ENCODE data around the gene NID1.

DNA sequence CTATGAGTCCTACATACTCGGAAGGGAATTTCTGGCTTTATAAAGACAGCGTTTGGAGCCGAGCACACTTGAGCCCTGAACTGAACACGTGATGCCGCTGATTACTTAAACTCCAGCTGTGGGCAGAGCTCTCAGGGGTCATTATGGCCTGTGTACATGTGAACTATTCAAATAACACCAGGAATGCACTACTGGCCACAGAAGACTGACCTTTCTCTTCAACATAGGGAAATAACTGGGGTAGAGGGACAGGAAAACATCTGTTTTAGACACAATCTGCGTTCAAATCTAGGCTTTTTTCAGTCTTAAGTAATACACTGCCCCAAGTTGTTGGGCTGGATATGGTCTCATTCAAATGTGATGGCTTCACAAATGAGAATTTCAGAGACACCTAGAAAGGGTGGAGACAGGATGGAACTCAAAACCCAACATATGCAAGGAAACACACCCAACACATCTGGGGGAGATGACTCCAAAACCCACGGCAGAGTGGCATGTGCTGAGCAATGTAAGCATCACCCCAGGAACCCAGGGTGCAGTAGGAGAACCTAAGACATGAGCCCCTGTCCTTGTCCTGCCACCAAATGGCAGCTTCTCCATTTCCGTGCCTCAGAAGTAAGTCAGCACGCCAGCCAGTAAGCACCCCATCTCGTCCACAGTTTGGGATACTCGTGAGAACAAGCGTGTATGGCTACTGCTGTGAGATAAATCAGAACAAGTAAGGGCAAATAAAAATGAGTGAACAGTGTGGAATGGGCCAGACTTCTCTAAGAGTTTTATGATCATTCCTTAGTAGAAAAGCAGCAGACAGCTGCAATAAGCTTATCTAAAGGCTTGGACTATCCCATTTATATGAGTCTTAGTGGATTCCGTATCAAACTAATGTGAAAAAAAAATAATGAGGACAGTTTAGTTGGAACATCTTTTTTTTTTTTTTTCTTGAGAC is 24.9 kb downstream of the NID1 start:
- TF ChIP-seq, protein P1, sequence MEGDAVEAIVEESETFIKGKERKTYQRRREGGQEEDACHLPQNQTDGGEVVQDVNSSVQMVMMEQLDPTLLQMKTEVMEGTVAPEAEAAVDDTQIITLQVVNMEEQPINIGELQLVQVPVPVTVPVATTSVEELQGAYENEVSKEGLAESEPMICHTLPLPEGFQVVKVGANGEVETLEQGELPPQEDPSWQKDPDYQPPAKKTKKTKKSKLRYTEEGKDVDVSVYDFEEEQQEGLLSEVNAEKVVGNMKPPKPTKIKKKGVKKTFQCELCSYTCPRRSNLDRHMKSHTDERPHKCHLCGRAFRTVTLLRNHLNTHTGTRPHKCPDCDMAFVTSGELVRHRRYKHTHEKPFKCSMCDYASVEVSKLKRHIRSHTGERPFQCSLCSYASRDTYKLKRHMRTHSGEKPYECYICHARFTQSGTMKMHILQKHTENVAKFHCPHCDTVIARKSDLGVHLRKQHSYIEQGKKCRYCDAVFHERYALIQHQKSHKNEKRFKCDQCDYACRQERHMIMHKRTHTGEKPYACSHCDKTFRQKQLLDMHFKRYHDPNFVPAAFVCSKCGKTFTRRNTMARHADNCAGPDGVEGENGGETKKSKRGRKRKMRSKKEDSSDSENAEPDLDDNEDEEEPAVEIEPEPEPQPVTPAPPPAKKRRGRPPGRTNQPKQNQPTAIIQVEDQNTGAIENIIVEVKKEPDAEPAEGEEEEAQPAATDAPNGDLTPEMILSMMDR (IDR thresholded peaks at IDR 0.05; ENCODE audit: low read depth, low read length), result no peak
- no peak for TF ChIP-seq POLR2A (IDR thresholded peaks at IDR 0.05; ENCODE audit: extremely low read depth, insufficient read length)
